Stimulated activated memory B cell treated with anti-CD40 and anti-IgM and Interleukin-4, amounts not matched to agents 10 μg/mL and 1 μg/mL and 100 μg/mL, for 72 hours (primary cell): Measurements from ENCODE around the gene TMEM181.
A peak's percentile ranks its signal among the peaks of the same experiment; 100 is the strongest.
"Not testable (repeated sequence)": the region's sequence is repeated elsewhere in the genome, so short reads cannot be mapped to it uniquely, and the experiment has no call there.

Source experiments
- ATAC-seq: fragments of 150-1000 bp; cut with Tn5 transposase; 2 replicates; pipeline ENCODE4 v1.10.0; 2021
- H3K27ac Mint-ChIP-seq: one replicate; pipeline ENCODE4 v1.8.0; 2022; ENCODE audit warnings: mild to moderate bottlenecking, mixed read lengths
- H3K27me3 Mint-ChIP-seq: one replicate; pipeline ENCODE4 v1.8.0; 2022; ENCODE audit warnings: mixed read lengths
- H3K36me3 Mint-ChIP-seq: one replicate; pipeline ENCODE4 v1.8.0; 2022; ENCODE audit warnings: mixed read lengths
- H3K4me1 Mint-ChIP-seq: one replicate; pipeline ENCODE4 v1.8.0; 2022; ENCODE audit warnings: mixed read lengths
- H3K4me3 Mint-ChIP-seq: one replicate; pipeline ENCODE4 v1.8.0; 2022; ENCODE audit warnings: mild to moderate bottlenecking, moderate library complexity, mixed read lengths
- H3K9me3 Mint-ChIP-seq: one replicate; pipeline ENCODE4 v1.8.0; 2022; ENCODE audit warnings: mixed read lengths

TMEM181 gene

DNA sequence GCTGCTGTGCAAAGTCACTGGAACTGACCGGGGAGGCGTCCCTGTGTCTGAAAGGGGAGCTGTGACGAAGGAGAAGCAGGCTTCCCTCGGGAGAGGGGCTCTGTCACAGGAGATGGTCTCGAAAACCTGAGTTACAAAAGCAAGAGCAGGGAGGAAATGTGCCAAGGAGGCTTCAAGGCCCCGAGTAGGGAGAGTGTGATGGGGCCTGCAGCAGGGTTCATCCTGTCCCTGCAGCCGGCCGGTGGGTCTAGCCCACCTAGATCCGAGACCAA lies 68.0 kb downstream of the TMEM181 start:
- no peaks in the 10 kb centered on the region for H3K9me3 Mint-ChIP-seq
- no peaks in the 10 kb centered on the region for H3K27me3 Mint-ChIP-seq
- ATAC-seq: no peak
- H3K4me1 Mint-ChIP-seq: no peaks in the 10 kb centered on the region
- no peak overlapping the region for H3K4me3 Mint-ChIP-seq
- peaks cover 44% of the 10 kb centered on the region for H3K36me3 Mint-ChIP-seq
- H3K27ac Mint-ChIP-seq: peak overlapping the region; percentile 2

DNA sequence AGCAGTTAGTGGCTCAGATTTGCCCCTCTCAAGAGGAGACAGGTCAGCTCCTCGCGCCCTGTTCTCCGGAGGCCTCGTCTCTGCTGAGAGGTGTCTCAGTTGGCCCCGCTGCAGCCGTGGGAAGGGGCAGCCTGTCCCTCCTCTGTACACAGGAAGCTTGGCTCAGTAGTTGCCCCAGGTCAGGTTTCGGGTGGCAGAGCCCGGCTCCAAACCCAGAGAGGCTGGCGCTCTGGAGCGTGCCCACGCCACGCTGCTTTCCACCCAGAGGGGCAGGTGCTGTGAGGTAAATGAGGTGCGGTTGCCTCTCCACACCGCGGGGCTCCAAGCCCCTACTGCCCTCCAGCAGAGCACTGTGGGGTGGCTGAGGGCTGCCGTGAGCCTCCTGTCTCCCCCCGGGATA lies 68.7 kb downstream of the TMEM181 start:
- Mint-ChIP-seq H3K4me1 (no peaks in the 10 kb centered on the region), H3K27me3 (no peaks in the 10 kb centered on the region), H3K27ac (no peak overlapping the region), H3K4me3 (no peak overlapping the region), H3K36me3 (peaks cover 44% of the 10 kb centered on the region), H3K9me3 (no peaks in the 10 kb centered on the region)
- ATAC-seq: no peak

DNA sequence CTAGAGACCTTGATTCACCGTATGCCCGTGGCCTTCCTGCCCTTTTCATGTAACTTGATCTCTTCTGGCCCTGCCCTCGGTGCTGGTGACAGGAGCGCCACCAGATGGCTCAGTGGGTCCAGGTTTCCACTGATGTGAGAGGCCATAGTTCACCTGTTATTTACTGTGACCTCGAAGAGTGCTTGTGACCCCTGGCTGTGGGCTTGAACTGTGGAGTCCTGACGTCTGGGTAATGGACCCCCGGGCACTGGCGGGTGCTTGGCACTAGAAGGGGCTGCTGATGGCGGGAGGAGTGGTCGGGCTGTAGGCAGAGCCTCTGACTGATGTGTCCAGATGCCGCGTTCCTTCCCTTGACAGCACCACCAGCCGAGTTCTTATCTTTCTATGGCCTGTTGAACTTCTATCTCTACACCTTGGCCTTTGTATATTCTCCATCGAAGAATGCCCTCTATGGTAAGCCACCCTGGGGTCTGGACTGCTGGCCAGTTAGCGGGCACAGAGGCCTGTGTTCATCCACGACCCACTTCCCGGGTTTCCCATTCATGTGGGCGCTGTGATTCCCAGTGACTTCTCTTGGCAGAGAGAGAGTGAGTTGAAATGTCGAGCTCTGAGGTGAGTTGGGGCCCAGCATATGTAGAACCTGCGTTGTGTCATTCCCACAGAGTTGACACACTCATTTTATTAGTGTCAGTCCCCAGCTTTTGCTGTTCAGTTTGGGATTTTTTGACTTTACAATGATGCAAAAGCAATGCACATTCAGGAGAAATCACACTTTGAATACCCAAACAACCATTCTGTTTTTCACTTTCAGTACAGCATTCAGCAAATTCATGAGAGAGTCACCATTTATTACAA lies 69.7 kb downstream of the TMEM181 start:
- Mint-ChIP-seq H3K4me1 (no peaks in the 10 kb centered on the region), H3K4me3 (no peak overlapping the region), H3K36me3 (peaks cover 44% of the 10 kb centered on the region), H3K27ac (peak overlapping the region; percentile 22), H3K27me3 (no peaks in the 10 kb centered on the region), H3K9me3 (no peaks in the 10 kb centered on the region)
- no peak for ATAC-seq

DNA sequence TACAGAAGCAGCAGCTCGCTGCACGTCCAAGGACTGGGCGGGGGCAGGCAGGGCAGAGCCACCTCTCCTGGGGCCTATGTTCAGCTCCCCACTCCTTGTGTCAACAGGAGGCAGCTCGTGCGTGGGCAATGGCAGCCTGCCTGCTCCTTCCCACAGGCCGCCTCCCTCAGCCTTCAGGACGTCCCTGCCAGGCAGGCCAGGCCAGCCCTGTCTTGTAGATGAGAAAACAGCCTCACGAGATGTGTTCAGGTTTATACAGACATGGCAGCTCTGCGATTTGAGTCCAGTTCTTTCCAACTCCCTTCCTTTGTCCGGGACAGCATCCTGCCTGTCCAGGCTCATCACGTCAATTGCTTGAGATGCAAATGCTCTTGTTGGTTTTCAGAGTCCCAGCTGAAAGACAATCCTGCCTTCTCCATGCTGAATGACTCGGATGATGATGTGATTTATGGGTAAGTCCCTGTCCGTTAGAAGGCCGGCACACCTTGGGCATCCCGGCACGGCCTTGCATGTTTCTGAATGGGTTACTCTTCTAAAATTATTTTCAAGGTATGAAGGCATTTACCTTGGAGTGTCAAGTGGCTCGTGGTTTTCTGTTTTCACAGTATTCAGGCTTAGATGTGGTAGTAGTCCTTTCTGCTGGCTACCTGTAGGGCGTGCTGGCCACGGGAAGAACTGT lies 71.2 kb downstream of the TMEM181 start:
- H3K4me1 Mint-ChIP-seq: no peaks in the 10 kb centered on the region
- H3K9me3 Mint-ChIP-seq: no peaks in the 10 kb centered on the region
- H3K4me3 Mint-ChIP-seq: no peak overlapping the region
- no peaks in the 10 kb centered on the region for H3K27me3 Mint-ChIP-seq
- peaks cover 48% of the 10 kb centered on the region for H3K36me3 Mint-ChIP-seq
- ATAC-seq: no peak
- no peak overlapping the region for H3K27ac Mint-ChIP-seq

DNA sequence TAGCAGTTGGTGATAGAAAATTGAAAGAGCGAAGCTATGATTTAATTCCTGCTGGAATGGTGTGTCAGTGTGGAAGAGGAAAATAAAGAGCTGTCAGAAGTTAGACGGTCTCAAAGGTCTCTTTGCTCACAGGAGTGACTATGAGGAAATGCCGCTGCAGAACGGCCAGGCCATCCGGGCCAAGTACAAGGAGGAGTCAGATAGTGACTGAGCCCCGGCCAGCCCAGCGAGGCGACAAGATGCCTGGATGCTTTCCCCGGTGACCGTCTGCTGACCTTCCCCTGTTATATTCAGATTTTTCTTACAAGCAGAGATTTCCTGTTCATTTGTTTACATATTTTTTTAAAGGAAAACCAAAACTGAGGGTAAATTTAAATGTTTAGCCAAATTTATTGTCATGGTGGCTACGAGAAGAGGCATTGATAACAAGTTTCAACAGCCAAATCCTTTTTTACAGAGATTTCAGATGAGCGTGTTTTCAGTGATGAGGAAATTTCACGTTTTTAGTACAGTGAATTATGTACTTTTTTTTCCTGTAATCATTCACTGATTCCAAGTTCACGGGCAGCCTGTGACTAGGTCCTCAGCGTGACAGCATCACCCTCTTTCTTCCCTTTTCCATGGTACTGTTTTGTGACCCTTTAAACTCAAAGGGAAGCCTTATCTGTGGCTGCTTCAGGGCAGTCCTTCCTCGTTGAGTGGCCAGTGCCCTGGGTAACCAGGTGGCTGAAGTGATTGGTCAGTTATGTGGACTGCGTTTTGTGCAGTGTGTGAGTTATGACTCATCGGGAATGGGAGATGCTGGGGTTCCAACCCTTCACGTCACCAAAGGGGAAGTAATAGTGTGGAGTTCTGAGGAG lies 72.0 kb downstream of the TMEM181 start:
- Mint-ChIP-seq H3K27ac (peak overlapping the region; percentile 15), H3K9me3 (no peaks in the 10 kb centered on the region), H3K36me3 (peaks cover 48% of the 10 kb centered on the region), H3K4me3 (no peak overlapping the region), H3K4me1 (no peaks in the 10 kb centered on the region), H3K27me3 (no peaks in the 10 kb centered on the region)
- no peak for ATAC-seq

DNA sequence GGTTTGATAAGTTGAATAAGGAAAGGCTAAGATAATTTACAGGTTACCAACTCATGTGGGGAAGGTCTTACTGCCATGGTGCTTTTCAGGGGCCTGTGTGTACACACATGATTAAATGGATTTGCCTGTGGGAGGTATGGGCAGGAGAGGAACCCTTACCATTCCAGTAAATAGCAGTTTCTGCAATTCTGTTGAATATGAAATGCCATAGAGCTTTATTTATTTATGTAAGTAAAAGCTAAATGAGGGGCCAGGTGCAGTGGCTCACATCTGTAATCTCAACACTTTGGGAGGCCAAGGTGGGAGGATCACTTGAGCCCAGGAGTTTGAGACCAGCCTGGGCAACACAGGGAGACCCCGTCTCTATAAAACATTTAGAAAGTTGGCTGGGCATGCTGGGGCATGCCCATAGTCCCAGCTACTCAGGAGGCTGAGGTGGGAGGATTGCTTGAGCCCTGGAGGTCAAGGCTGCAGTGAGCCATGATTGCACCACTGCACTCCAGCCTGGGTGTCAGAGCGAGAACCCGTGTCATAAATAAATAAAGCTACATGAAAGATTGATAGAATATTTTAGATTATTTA lies 72.7 kb downstream of the TMEM181 start:
- H3K4me1 Mint-ChIP-seq, H3K27me3 Mint-ChIP-seq, H3K4me3 Mint-ChIP-seq, H3K9me3 Mint-ChIP-seq, ATAC-seq: not testable (repeated sequence)
- peaks cover 47% of the 10 kb centered on the region for H3K36me3 Mint-ChIP-seq
- peak overlapping the region; percentile 15 for H3K27ac Mint-ChIP-seq

DNA sequence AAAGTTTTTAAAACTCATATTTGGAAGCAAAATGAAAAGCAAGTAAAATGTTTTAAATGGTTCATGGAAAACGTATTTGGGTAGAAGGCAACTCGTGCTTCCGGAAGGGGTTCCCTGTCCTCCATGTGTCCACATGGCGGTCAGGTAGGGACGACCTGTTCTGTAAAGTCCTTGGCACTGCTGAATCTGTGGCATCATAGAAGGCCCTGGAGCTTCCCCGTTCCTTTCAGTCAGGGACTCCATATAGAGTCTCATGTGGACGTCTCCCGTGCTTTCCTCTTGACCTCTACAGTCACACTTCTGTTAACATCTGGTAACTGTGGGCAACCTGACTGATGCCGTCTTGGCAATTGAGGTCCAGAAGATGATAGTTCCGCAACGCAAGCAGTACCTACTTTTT lies 73.2 kb downstream of the TMEM181 start:
- Mint-ChIP-seq H3K27me3 (no peaks in the 10 kb centered on the region), H3K4me3 (no peak overlapping the region), H3K9me3 (no peaks in the 10 kb centered on the region), H3K27ac (peak overlapping the region; percentile 15), H3K4me1 (no peaks in the 10 kb centered on the region), H3K36me3 (peaks cover 43% of the 10 kb centered on the region)
- no peak for ATAC-seq

DNA sequence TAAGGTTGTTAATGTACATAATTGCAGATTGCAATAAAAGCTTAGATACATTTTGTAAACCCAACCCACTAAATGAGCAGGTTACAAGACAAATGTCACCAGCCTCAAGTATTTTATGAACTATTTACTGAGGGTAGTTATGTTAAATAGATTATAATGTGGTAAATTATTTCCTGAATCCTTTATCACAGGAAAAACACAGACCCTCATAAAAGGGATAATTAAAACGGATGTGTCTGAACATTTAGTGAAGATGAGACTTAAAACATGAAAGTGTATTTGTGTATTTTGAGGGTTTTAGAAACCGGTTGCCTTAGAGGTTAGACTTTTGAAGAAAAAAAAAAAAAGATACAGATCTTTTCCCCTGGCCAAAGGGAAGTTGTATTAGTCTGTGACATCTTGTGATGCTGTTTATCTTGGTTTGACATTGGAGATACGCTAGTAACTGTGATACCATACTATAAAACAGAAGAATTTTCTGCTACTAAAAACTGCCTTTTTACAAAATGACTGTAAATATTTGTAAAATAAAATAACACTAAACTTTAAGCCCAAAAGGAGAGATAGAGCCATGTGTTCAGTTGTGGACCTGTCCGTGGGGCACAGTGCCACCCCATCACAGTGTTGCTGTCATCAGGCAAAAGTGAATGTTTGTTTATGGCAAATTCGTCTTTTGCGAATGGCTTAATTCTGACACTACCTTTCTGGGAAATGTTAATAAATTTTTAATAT lies 75.0 kb downstream of the TMEM181 start:
- H3K27me3 Mint-ChIP-seq: no peaks in the 10 kb centered on the region
- peaks cover 10% of the 10 kb centered on the region for H3K4me1 Mint-ChIP-seq
- no peak overlapping the region for H3K4me3 Mint-ChIP-seq
- H3K36me3 Mint-ChIP-seq: peaks cover 42% of the 10 kb centered on the region
- H3K9me3 Mint-ChIP-seq: no peaks in the 10 kb centered on the region
- ATAC-seq: no peak
- H3K27ac Mint-ChIP-seq: peak overlapping the region; percentile 17

DNA sequence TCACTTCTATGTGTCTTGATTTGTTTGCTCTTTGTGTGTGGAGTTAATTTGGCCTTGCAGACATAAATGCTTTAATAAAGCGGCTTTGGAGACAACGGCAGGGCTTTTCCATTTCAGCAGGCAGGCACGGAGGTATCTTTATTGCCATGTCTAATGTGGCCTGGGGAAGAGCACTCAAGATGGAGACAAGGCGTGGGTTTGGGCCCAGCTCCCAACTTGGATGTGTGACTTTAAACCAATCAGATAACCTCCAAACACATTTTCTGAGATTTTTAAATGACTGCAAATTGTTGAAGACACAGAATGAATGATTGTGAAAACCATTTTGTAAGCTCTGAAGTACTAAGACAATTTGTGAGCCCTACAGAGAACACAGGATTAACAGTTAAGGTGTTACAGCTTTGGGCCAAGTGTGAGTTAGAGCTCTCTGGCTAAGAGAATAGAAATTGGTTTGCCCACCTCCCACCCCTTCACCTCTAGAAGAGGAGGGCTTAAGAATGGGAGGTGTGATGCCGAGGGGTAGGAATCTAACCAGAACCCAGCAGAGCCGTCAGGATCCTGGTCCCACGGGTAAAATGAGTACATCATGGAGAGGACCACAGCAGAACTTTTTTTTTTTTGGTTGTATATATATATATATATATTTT lies 75.7 kb downstream of the TMEM181 start:
- Mint-ChIP-seq H3K27me3 (no peaks in the 10 kb centered on the region), H3K36me3 (peaks cover 48% of the 10 kb centered on the region), H3K4me1 (peaks cover 17% of the 10 kb centered on the region), H3K4me3 (no peak overlapping the region), H3K27ac (no peak overlapping the region), H3K9me3 (no peaks in the 10 kb centered on the region)
- ATAC-seq: no peak

DNA sequence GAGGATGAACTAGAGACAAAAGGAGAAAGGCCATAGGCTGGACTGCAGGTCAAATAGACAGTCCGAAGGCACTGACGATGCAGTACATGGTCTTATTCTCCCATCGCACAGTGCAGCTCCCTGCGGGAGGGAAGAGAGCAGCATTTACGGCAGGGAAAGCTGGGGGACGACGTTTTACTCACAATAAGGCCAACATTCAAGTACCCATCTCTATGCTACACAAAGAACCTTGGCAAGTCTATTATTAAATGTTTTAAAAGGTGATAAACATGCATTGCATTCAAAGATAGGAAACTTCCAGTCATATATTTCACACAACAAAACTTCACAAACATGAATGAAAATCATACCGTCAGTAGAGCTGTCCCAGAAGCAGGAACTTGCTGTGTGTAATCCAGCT lies 76.9 kb downstream of the TMEM181 start:
- Mint-ChIP-seq H3K27me3 (no peaks in the 10 kb centered on the region), H3K4me3 (no peak overlapping the region), H3K4me1 (peaks cover 28% of the 10 kb centered on the region), H3K9me3 (no peaks in the 10 kb centered on the region), H3K36me3 (peaks cover 46% of the 10 kb centered on the region), H3K27ac (no peak overlapping the region)
- ATAC-seq: no peak

DNA sequence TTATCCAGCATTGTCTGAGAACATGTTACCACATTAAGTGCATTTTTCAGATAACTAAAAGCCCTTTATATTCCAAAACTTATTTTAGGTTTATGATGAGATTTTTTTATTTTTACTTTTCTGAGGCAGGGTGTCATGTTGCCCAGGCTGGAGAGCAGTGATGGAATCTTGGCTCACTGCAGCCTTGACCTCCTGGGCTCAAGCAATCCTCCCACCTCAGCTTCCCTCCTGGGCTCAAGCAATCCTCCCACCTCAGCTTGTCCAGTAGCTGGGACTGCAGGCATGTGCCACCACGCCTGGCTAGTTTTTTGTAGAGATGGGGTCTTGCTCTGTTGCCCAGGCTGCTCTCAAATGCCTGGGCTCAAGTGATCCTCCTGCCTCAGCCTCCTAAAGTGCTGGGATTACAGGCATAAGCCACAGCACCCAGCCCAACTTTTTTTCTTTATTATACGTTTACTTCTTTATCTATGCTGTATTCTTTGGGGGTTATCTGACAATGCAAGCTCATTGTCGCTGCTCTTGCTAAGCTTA lies 78.5 kb downstream of the TMEM181 start:
- Mint-ChIP-seq H3K4me1 (peaks cover 44% of the 10 kb centered on the region), H3K27me3 (no peaks in the 10 kb centered on the region), H3K27ac (no peak overlapping the region), H3K4me3 (no peak overlapping the region), H3K36me3 (peaks cover 41% of the 10 kb centered on the region), H3K9me3 (no peaks in the 10 kb centered on the region)
- no peak for ATAC-seq

DNA sequence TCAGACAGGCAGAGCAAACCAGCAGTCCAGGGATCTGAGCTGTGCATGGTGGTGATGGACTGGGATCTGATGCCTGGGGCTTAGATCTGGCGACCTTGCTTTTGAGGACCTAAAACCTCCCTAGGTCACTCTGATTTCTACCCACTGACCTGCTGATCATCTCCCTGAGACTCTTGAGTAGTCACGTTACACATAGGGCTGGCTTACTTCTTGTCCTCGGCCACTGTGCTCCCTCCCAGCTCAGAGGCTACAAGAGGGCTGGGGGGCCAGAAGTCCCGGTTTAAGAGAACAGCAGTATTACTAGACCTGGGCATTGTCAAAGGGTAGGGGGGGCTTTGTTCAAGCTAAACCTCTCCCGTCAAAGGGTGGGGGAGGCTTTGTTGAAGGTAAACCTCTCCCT lies 79.2 kb downstream of the TMEM181 start:
- Mint-ChIP-seq H3K9me3 (no peaks in the 10 kb centered on the region), H3K27ac (no peak overlapping the region), H3K27me3 (no peaks in the 10 kb centered on the region), H3K36me3 (peaks cover 41% of the 10 kb centered on the region), H3K4me3 (no peak overlapping the region), H3K4me1 (peaks cover 50% of the 10 kb centered on the region)
- no peak for ATAC-seq

DNA sequence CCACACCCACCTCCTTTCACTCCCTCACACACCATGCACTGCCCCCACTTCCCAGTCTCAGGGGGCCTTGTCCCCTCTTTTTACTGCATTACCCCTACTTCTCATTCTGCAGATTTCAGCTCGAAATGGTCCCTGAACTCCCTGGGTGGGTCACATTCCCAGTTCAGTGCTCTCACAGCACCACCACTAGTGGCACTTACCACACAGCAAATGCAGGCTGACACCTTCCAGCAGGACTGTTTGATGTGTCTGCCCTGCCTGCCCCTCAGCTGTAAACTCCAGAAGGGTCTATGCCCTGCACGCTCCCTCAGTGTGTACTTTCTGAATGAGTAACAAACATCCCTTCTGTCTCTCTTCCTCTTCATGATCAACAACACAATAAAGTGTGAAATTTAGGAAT lies 80.6 kb downstream of the TMEM181 start:
- Mint-ChIP-seq H3K27ac (peak overlapping the region; percentile 42), H3K27me3 (no peaks in the 10 kb centered on the region), H3K4me1 (peaks cover 57% of the 10 kb centered on the region), H3K4me3 (no peak overlapping the region), H3K36me3 (peaks cover 38% of the 10 kb centered on the region), H3K9me3 (no peaks in the 10 kb centered on the region)
- no peak for ATAC-seq

DNA sequence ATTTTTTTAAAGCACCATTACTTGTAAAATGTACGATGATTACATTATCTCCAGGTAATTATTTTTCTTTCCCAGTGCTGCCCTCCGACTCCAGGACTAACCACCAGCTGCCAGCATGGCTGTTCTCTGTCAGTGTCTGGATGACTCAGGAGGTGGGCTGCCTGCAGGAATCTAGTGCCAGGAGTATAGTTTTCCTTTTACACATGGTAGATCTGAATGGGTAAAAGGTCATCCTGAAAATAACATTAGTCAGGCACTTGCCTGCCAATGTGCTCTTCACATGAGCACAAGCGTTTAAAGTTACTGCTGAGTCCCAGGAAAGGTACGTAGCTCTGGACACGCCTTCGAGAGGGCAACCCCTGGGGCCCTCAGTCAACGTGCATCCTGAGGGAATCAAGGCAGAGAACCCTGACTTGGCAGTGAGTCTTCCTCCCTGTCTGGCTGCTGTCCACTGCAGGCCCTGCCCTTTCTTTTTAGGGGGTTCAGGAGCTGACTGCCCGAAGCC lies 82.3 kb downstream of the TMEM181 start:
- peaks cover 22% of the 10 kb centered on the region for H3K36me3 Mint-ChIP-seq
- peaks cover 68% of the 10 kb centered on the region for H3K4me1 Mint-ChIP-seq
- peak overlapping the region; percentile 81 for H3K27ac Mint-ChIP-seq
- H3K9me3 Mint-ChIP-seq: no peaks in the 10 kb centered on the region
- ATAC-seq: no peak
- no peaks in the 10 kb centered on the region for H3K27me3 Mint-ChIP-seq
- H3K4me3 Mint-ChIP-seq: peak overlapping the region; percentile 95
